HG02870 (cell line): ENCODE data around the gene CD44.

Experiments used
- ATAC-seq: cut with Tn5 transposase; IDR thresholded peaks from one replicate; pipeline ENCODE4 v1.9.1; 2021; ENCODE audit warnings: mild to moderate bottlenecking, moderate library complexity; ENCODE audit not compliant: unreplicated experiment

Gene CD44

GRCh38 chr11:35111161-35112055 lies 27.6 kb upstream of the CD44 start:
- no peak for ATAC-seq

- ATAC-seq = no peak
Measured at GRCh38 chr11:35112056-35112845, 26.7 kb upstream of the CD44 start.

GRCh38 chr11:35112846-35113105 lies 26.2 kb upstream of the CD44 start:
- no peak for ATAC-seq

- peak; percentile 51 for ATAC-seq
Measured at GRCh38 chr11:35114906-35115687, 23.9 kb upstream of the CD44 start.

GRCh38 chr11:35115688-35116030 lies 23.3 kb upstream of the CD44 start:
- no peak for ATAC-seq

- ATAC-seq = no peak
Measured at GRCh38 chr11:35116245-35116644, 22.7 kb upstream of the CD44 start.

GRCh38 chr11:35116762-35117640 lies 22.0 kb upstream of the CD44 start:
- ATAC-seq = no peak

- peak; percentile 77 for ATAC-seq
Measured at GRCh38 chr11:35118906-35119305, 20.1 kb upstream of the CD44 start.

- no peak for ATAC-seq
Measured at GRCh38 chr11:35121326-35121865, 17.6 kb upstream of the CD44 start.

- ATAC-seq = no peak
Measured at GRCh38 chr11:35122308-35122707, 16.7 kb upstream of the CD44 start.

- ATAC-seq = peak; percentile 44
Measured at GRCh38 chr11:35126000-35126878, 12.7 kb upstream of the CD44 start.

GRCh38 chr11:35126879-35127581 lies 11.9 kb upstream of the CD44 start:
- ATAC-seq = no peak

- ATAC-seq = no peak
Measured at GRCh38 chr11:35127619-35128018, 11.4 kb upstream of the CD44 start.

- ATAC-seq = no peak
Measured at GRCh38 chr11:35131094-35131493, 7.9 kb upstream of the CD44 start.

- no peak for ATAC-seq
Measured at GRCh38 chr11:35131886-35132285, 7.1 kb upstream of the CD44 start.

GRCh38 chr11:35133656-35134055 lies 5.3 kb upstream of the CD44 start:
- ATAC-seq = no peak

GRCh38 chr11:35134403-35135148 lies 4.4 kb upstream of the CD44 start:
- ATAC-seq = no peak

GRCh38 chr11:35135222-35135621 lies 3.7 kb upstream of the CD44 start:
- ATAC-seq = no peak
